PC-3 (cell line): ENCODE measurements around the gene GALNT15. TPM values are rescaled to one million over a fixed set of nuclear protein-coding genes. Genes with fewer than 3 reads are reported as not detected.

Source experiments
- ATAC-seq: fragments of 200-7000 bp; cut with Tn5 transposase; 2 replicates; pipeline ENCODE4 v1.9.1; 2020; ENCODE audit warnings: mild to moderate bottlenecking, moderate library complexity
- BruUV-seq: library from RNA; stranded (reverse); fragments of 400-500 nt; replicated peaks from 2 replicates; lab custom pipeline; 2021; lab: Mats Ljungman, UMichigan
- CTCF ChIA-PET: fragments of 300-600 bp; sonication (Branson Sonifier 250); formaldehyde crosslinking; loops from one replicate; lab custom pipeline; 2022; ENCODE audit warnings: antibody characterized with exemption; lab: Charles Lee
- POLR2A ChIA-PET: fragments of 300-600 bp; sonication (Branson Sonifier 250); formaldehyde crosslinking; loops from one replicate; lab custom pipeline; 2022; ENCODE audit warnings: antibody characterized with exemption; ENCODE audit not compliant: unreplicated experiment; lab: Charles Lee
- DNase-seq: peaks from one replicate; pipeline ENCODE4 v3.0.0-alpha.2; 2015
- H2AFZ ChIP-seq: fragments of 300-600 bp; sonication (generic); 2 replicates; pipeline ENCODE4 v1.6.0; 2016; ENCODE audit warnings: antibody characterized with exemption, low read length
- H3F3A ChIP-seq: fragments of 300-600 bp; sonication (generic); one replicate; pipeline ENCODE4 v1.6.0; 2017; ENCODE audit warnings: antibody characterized with exemption, low read length, control low read depth, mild to moderate bottlenecking; ENCODE audit not compliant: unreplicated experiment
- H3K27ac ChIP-seq: fragments of 300-600 bp; sonication (generic); 2 replicates; pipeline ENCODE4 v1.5.1; 2016; ENCODE audit warnings: mild to moderate bottlenecking, low read length
- H3K27me3 ChIP-seq: fragments of 300-600 bp; sonication (generic); 2 replicates; pipeline ENCODE4 v1.6.1; 2016; ENCODE audit warnings: low read length, mixed read lengths
- H3K36me3 ChIP-seq: fragments of 300-600 bp; sonication (generic); 2 replicates; pipeline ENCODE4 v1.6.1; 2016; ENCODE audit warnings: low read depth, mixed run types, low read length, mixed read lengths
- H3K4me1 ChIP-seq: fragments of 300-600 bp; sonication (generic); 2 replicates; pipeline ENCODE4 v1.5.1; 2016; ENCODE audit warnings: low read length; ENCODE audit not compliant: insufficient read depth
- H3K4me2 ChIP-seq: fragments of 300-600 bp; sonication (generic); 2 replicates; pipeline ENCODE4 v1.6.0; 2016; ENCODE audit warnings: low read length
- H3K4me3 ChIP-seq: fragments of 300-600 bp; sonication (generic); 2 replicates; pipeline ENCODE4 v1.5.1; 2016; ENCODE audit warnings: mild to moderate bottlenecking, low read length, mixed read lengths
- H3K79me2 ChIP-seq: fragments of 300-600 bp; sonication (generic); 2 replicates; pipeline ENCODE4 v1.6.1; 2017; ENCODE audit warnings: low read length, mixed read lengths
- H3K9ac ChIP-seq: fragments of 300-600 bp; sonication (generic); 2 replicates; pipeline ENCODE4 v1.6.0; 2016; ENCODE audit warnings: mild to moderate bottlenecking, low read length
- H3K9me2 ChIP-seq: fragments of 300-600 bp; sonication (generic); replicated peaks from 2 replicates; pipeline ENCODE4 v1.6.1; 2016; ENCODE audit warnings: mixed run types, low read length, mixed read lengths
- H3K9me3 ChIP-seq: fragments of 300-600 bp; sonication (generic); 2 replicates; pipeline ENCODE4 v1.6.1; 2016; ENCODE audit warnings: low read length, mixed read lengths
- H4K20me1 ChIP-seq: fragments of 300-600 bp; sonication (generic); 2 replicates; pipeline ENCODE4 v1.6.1; 2016; ENCODE audit warnings: low read length, mixed read lengths
- EZH2 ChIP-seq: fragments of 300-600 bp; sonication (generic); IDR thresholded peaks from one replicate; pipeline ENCODE4 v1.6.1; 2017; ENCODE audit warnings: antibody characterized with exemption, mild to moderate bottlenecking, low read length; ENCODE audit not compliant: unreplicated experiment
- EZH2phosphoT487 ChIP-seq: fragments of 300-600 bp; sonication (generic); IDR thresholded peaks from 2 replicates; pipeline ENCODE4 v1.6.1; 2018; ENCODE audit warnings: mild to moderate bottlenecking, antibody characterized with exemption, low read length, borderline replicate concordance
- intact Hi-C: fragments of 100-400 bp; cut with micrococcal nuclease; formaldehyde crosslinking; loops from 2 replicates; pipeline ENCODE4 v1.9.0; 2023
- total RNA-seq: library from RNA; depleted of rRNA; stranded (reverse); fragments of >200 nt; gene quantifications from 2 replicates; pipeline ENCODE4 v1.2.3, GENCODE V29; 2014
- TF ChIP-seq, protein P1 (sequence below): fragments of 300-600 bp; sonication (generic); conservative IDR thresholded peaks from 2 replicates; pipeline ENCODE4 v1.5.1; 2017; ENCODE audit warnings: antibody characterized with exemption, low read depth, mild to moderate bottlenecking, low read length

Gene GALNT15
- total RNA-seq, 1 experiment from 2014 or later = not detected

DNA sequence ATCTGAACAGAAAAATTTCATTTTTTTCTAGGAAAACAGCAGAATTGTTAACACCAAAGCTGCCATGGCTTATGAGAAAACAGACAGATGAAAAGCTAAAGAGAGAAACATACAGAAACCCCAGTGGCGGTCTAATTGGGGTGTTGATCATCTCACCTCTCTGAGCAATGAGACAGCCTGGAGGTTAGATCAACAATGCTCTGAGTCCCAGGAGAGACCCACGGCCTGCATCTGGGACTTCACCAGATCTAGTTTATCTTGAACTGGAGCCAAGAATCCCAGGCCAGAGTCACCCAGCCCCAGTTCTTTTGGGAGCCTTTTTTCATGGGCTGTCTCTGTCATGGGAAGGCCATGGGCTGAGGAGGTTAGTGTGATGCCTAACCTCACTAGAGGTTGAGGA is 3.5 kb upstream of the GALNT15 start:
- Histone ChIP-seq H3K27me3 (no peaks in the 10 kb centered on the region), H3K27ac (no peak overlapping the region), H2AFZ (no peak overlapping the region), H3K36me3 (no peaks in the 10 kb centered on the region), H3F3A (no peaks in the 10 kb centered on the region), H3K4me1 (no peaks in the 10 kb centered on the region), H4K20me1 (no peaks in the 10 kb centered on the region), H3K4me2 (no peak overlapping the region), H3K79me2 (no peaks in the 10 kb centered on the region), H3K9me3 (no peaks in the 10 kb centered on the region), H3K4me3 (no peak overlapping the region), H3K9ac (no peak overlapping the region), H3K9me2 (no peaks in the 10 kb centered on the region)
- TF ChIP-seq EZH2phosphoT487 (no peak), EZH2 (no peak)
- TF ChIP-seq, protein P1, sequence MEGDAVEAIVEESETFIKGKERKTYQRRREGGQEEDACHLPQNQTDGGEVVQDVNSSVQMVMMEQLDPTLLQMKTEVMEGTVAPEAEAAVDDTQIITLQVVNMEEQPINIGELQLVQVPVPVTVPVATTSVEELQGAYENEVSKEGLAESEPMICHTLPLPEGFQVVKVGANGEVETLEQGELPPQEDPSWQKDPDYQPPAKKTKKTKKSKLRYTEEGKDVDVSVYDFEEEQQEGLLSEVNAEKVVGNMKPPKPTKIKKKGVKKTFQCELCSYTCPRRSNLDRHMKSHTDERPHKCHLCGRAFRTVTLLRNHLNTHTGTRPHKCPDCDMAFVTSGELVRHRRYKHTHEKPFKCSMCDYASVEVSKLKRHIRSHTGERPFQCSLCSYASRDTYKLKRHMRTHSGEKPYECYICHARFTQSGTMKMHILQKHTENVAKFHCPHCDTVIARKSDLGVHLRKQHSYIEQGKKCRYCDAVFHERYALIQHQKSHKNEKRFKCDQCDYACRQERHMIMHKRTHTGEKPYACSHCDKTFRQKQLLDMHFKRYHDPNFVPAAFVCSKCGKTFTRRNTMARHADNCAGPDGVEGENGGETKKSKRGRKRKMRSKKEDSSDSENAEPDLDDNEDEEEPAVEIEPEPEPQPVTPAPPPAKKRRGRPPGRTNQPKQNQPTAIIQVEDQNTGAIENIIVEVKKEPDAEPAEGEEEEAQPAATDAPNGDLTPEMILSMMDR = no peak
- ChIA-PET POLR2A (no interaction called here), CTCF (no interaction called here)
- ATAC-seq = no peak
- DNase-seq = no peak
- intact Hi-C loops = no loop called here
- BruUV-seq = no TSS peak

DNA sequence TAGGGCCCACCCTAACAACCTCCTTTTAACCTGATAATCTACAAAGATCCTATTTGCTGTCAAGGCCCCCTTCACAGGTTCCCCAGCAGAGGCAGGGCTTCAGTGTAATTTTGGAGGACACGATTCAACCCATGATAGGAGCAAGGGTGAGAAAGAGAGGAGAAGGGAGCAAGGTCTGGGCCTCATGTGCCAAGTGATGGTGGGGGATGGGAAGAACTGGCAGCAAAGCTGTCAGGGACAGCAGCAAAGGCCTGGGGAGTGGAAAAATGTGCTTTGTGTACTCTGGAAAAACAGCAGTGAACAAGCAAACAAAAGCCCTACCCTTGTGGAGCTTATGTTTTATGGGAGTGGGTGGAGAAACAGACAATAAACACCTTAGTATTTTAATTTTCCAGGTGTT is 2.7 kb upstream of the GALNT15 start:
- Histone ChIP-seq H3K79me2 (no peaks in the 10 kb centered on the region), H3F3A (no peaks in the 10 kb centered on the region), H3K9me2 (no peaks in the 10 kb centered on the region), H3K36me3 (no peaks in the 10 kb centered on the region), H3K4me1 (no peaks in the 10 kb centered on the region), H3K27me3 (no peaks in the 10 kb centered on the region), H4K20me1 (no peaks in the 10 kb centered on the region), H3K9ac (no peak overlapping the region), H2AFZ (no peak overlapping the region), H3K4me3 (no peak overlapping the region), H3K4me2 (no peak overlapping the region), H3K9me3 (no peaks in the 10 kb centered on the region), H3K27ac (no peak overlapping the region)
- ATAC-seq = no peak
- TF ChIP-seq, protein P1 = no peak
- TF ChIP-seq EZH2 (no peak), EZH2phosphoT487 (no peak)
- intact Hi-C loops = no loop called here
- BruUV-seq = no TSS peak
- ChIA-PET POLR2A (no interaction called here), CTCF (no interaction called here)
- DNase-seq = no peak

DNA sequence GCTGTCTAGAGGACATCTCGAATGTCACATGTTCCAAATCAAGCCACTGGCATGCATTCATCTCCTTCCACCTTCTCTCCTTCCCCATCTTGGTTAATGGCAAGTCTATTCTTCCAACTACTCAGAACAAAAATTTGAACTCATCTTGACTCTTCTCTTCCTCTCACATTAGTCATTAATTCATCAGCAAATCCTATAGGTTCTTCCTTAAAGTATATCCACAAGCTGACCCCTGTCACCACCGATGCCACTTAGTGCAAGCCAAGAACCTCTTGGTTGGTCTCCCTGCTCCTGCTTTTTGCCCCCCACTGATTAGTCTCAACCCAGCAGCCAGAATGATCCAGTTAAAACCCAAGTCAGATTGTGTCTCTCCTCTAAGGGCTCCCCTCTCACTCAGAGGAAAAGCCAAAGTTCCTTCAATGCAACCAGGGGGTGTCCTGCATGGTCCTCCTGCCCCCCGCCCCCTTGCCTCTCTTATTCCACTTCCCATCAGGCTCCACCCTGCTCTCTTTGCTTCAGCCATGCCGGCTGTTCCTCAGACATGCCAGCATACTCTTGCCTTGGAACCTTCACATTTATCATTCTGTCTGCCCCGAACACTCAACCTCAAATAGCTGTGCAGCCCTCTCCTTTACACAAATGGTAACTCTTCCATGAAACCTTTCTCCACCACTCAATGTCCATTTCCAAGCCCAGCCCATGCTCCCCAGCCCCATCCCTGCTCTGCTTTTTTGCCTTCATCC is 1.0 kb upstream of the GALNT15 start:
- Histone ChIP-seq H3K9me3 (no peaks in the 10 kb centered on the region), H3K27me3 (no peaks in the 10 kb centered on the region), H3K36me3 (no peaks in the 10 kb centered on the region), H3K4me2 (no peak overlapping the region), H3K79me2 (no peaks in the 10 kb centered on the region), H3K4me3 (no peak overlapping the region), H2AFZ (no peak overlapping the region), H3K27ac (no peak overlapping the region), H3K9ac (no peak overlapping the region), H3F3A (no peaks in the 10 kb centered on the region), H3K4me1 (peaks cover 4% of the 10 kb centered on the region; the same call in 1 of the 2 replicates), H4K20me1 (no peaks in the 10 kb centered on the region), H3K9me2 (no peaks in the 10 kb centered on the region)
- no peak for TF ChIP-seq EZH2
- TF ChIP-seq, protein P1 = no peak
- no peak for TF ChIP-seq EZH2phosphoT487
- ATAC-seq = no peak
- ChIA-PET POLR2A (no interaction called here), CTCF (no interaction called here)
- BruUV-seq = no TSS peak
- no peak for DNase-seq
- intact Hi-C loops = no loop called here
